ENCODE data around the gene ZNF609. TPM values are rescaled to one million over a fixed set of nuclear protein-coding genes. Genes with fewer than 3 reads are reported as not detected.
"Not testable (repeated sequence)": the region's sequence is repeated elsewhere in the genome, so short reads cannot be mapped to it uniquely, and the experiment has no call there.

ZNF609 gene
- total RNA-seq, 1 donor from 2014 or later = 63.9 TPM

GRCh38 chr15:64597477-64597822 lies 137.1 kb downstream of the ZNF609 start:
- H3K27me3 Mint-ChIP-seq = no peaks in the 10 kb centered on the region
- peak overlapping the region; percentile 90 for H3K27ac Mint-ChIP-seq
- peaks cover 5% of the 10 kb centered on the region for H3K36me3 Mint-ChIP-seq (ENCODE audit: low read depth)
- no peak for DNase-seq
- peaks cover 55% of the 10 kb centered on the region for H3K4me1 Mint-ChIP-seq
- H3K4me3 Mint-ChIP-seq = peak overlapping the region; percentile 85
- intact Hi-C loops (cut with micrococcal nuclease) = loop anchor here (2.0 kb wide), 1 partner anchor 25 kb away; no protein-coding TSS in a partner anchor
- H3K9me3 Mint-ChIP-seq = no peaks in the 10 kb centered on the region

GRCh38 chr15:64599226-64599625 lies 138.8 kb downstream of the ZNF609 start:
- H3K27me3 Mint-ChIP-seq = no peaks in the 10 kb centered on the region
- peaks cover 8% of the 10 kb centered on the region for H3K36me3 Mint-ChIP-seq (ENCODE audit: low read depth)
- intact Hi-C loops (cut with micrococcal nuclease) = no loop called here
- no peak overlapping the region for H3K4me3 Mint-ChIP-seq
- no peaks in the 10 kb centered on the region for H3K9me3 Mint-ChIP-seq
- DNase-seq = no peak
- peaks cover 52% of the 10 kb centered on the region for H3K4me1 Mint-ChIP-seq
- H3K27ac Mint-ChIP-seq = no peak overlapping the region

GRCh38 chr15:64599716-64600115 lies 139.3 kb downstream of the ZNF609 start:
- H3K27me3 Mint-ChIP-seq = no peaks in the 10 kb centered on the region
- intact Hi-C loops (cut with micrococcal nuclease) = loop anchor here (5.0 kb wide), 1 partner anchor 32 kb away; no protein-coding TSS in a partner anchor

GRCh38 chr15:64600794-64601193 lies 140.4 kb downstream of the ZNF609 start:
- DNase-seq = no peak
- Mint-ChIP-seq H3K27ac (no peak overlapping the region), H3K27me3 (no peaks in the 10 kb centered on the region), H3K9me3 (no peaks in the 10 kb centered on the region), H3K4me1 (peaks cover 53% of the 10 kb centered on the region), H3K4me3 (no peak overlapping the region), H3K36me3 (ENCODE audit: low read depth) (peaks cover 9% of the 10 kb centered on the region)
- intact Hi-C loops (cut with micrococcal nuclease) = loop anchor here (5.0 kb wide), 1 partner anchor 33 kb away; no protein-coding TSS in a partner anchor

More at GRCh38 chr15:64599716-64600115, 139.3 kb downstream of the ZNF609 start:
- no peak overlapping the region for H3K4me3 Mint-ChIP-seq
- H3K36me3 Mint-ChIP-seq (ENCODE audit: low read depth) = peaks cover 9% of the 10 kb centered on the region
- DNase-seq = no peak
- peaks cover 53% of the 10 kb centered on the region for H3K4me1 Mint-ChIP-seq
- no peak overlapping the region for H3K27ac Mint-ChIP-seq
- H3K9me3 Mint-ChIP-seq = no peaks in the 10 kb centered on the region

- no peak for DNase-seq
- intact Hi-C loops (cut with micrococcal nuclease) = loop anchor here (5.0 kb wide), 1 partner anchor 37 kb away; no protein-coding TSS in a partner anchor
- Mint-ChIP-seq H3K9me3 (no peaks in the 10 kb centered on the region), H3K36me3 (ENCODE audit: low read depth) (peaks cover 9% of the 10 kb centered on the region), H3K27ac (no peak overlapping the region), H3K4me1 (peaks cover 33% of the 10 kb centered on the region), H3K4me3 (no peak overlapping the region), H3K27me3 (no peaks in the 10 kb centered on the region)
Measured at GRCh38 chr15:64604319-64604718, 143.9 kb downstream of the ZNF609 start.

- peaks cover 21% of the 10 kb centered on the region for H3K4me1 Mint-ChIP-seq
- H3K27ac Mint-ChIP-seq; DNase-seq; H3K36me3 Mint-ChIP-seq (ENCODE audit: low read depth); H3K4me3 Mint-ChIP-seq; H3K9me3 Mint-ChIP-seq; H3K27me3 Mint-ChIP-seq; intact Hi-C loops (cut with micrococcal nuclease): not testable (repeated sequence)
Measured at GRCh38 chr15:64607416-64607815, 147.0 kb downstream of the ZNF609 start.

- Mint-ChIP-seq H3K4me1 (peaks cover 17% of the 10 kb centered on the region), H3K9me3 (no peaks in the 10 kb centered on the region), H3K27ac (no peak overlapping the region), H3K27me3 (no peaks in the 10 kb centered on the region), H3K4me3 (no peak overlapping the region), H3K36me3 (ENCODE audit: low read depth) (peaks cover 5% of the 10 kb centered on the region)
- intact Hi-C loops (cut with micrococcal nuclease) = no loop called here
- no peak for DNase-seq
Measured at GRCh38 chr15:64610257-64610919, 150.0 kb downstream of the ZNF609 start.

- H3K4me1 Mint-ChIP-seq = peaks cover 25% of the 10 kb centered on the region
- H3K27me3 Mint-ChIP-seq = no peaks in the 10 kb centered on the region
- intact Hi-C loops (cut with micrococcal nuclease) = no loop called here
- H3K4me3 Mint-ChIP-seq = no peak overlapping the region
- H3K36me3 Mint-ChIP-seq (ENCODE audit: low read depth) = peaks cover 8% of the 10 kb centered on the region
- H3K27ac Mint-ChIP-seq = peak overlapping the region; percentile 36
- H3K9me3 Mint-ChIP-seq = no peaks in the 10 kb centered on the region
- DNase-seq = no peak
Measured at GRCh38 chr15:64611085-64611725, 150.8 kb downstream of the ZNF609 start.

- Mint-ChIP-seq H3K4me3 (no peak overlapping the region), H3K4me1 (peaks cover 37% of the 10 kb centered on the region), H3K9me3 (no peaks in the 10 kb centered on the region), H3K36me3 (ENCODE audit: low read depth) (peaks cover 11% of the 10 kb centered on the region), H3K27me3 (no peaks in the 10 kb centered on the region), H3K27ac (no peak overlapping the region)
- intact Hi-C loops (cut with micrococcal nuclease) = no loop called here
- no peak for DNase-seq
Measured at GRCh38 chr15:64614519-64614918, 154.1 kb downstream of the ZNF609 start.

- no peaks in the 10 kb centered on the region for H3K9me3 Mint-ChIP-seq
- H3K4me3 Mint-ChIP-seq = no peak overlapping the region
- DNase-seq = no peak
- intact Hi-C loops (cut with micrococcal nuclease) = no loop called here
- H3K4me1 Mint-ChIP-seq = peaks cover 60% of the 10 kb centered on the region
- no peaks in the 10 kb centered on the region for H3K27me3 Mint-ChIP-seq
- H3K36me3 Mint-ChIP-seq (ENCODE audit: low read depth) = peaks cover 12% of the 10 kb centered on the region
- no peak overlapping the region for H3K27ac Mint-ChIP-seq
Measured at GRCh38 chr15:64617727-64618126, 157.3 kb downstream of the ZNF609 start.

- intact Hi-C loops (cut with micrococcal nuclease) = no loop called here
- Mint-ChIP-seq H3K4me3 (no peak overlapping the region), H3K9me3 (no peaks in the 10 kb centered on the region), H3K27ac (no peak overlapping the region), H3K4me1 (peaks cover 64% of the 10 kb centered on the region), H3K36me3 (ENCODE audit: low read depth) (peaks cover 13% of the 10 kb centered on the region), H3K27me3 (no peaks in the 10 kb centered on the region)
- DNase-seq = no peak
Measured at GRCh38 chr15:64618138-64618537, 157.8 kb downstream of the ZNF609 start.

GRCh38 chr15:64618540-64618939 lies 158.2 kb downstream of the ZNF609 start:
- H3K27ac Mint-ChIP-seq = no peak overlapping the region
- H3K36me3 Mint-ChIP-seq (ENCODE audit: low read depth) = peaks cover 15% of the 10 kb centered on the region
- intact Hi-C loops (cut with micrococcal nuclease) = no loop called here
- no peak for DNase-seq
- no peaks in the 10 kb centered on the region for H3K9me3 Mint-ChIP-seq
- peaks cover 68% of the 10 kb centered on the region for H3K4me1 Mint-ChIP-seq
- no peaks in the 10 kb centered on the region for H3K27me3 Mint-ChIP-seq
- H3K4me3 Mint-ChIP-seq = no peak overlapping the region

GRCh38 chr15:64619880-64620839 lies 159.8 kb downstream of the ZNF609 start:
- Mint-ChIP-seq H3K27ac (peak overlapping the region; percentile 73), H3K9me3 (no peaks in the 10 kb centered on the region), H3K36me3 (ENCODE audit: low read depth) (peaks cover 19% of the 10 kb centered on the region), H3K4me3 (peak overlapping the region; percentile 6), H3K27me3 (no peaks in the 10 kb centered on the region), H3K4me1 (peaks cover 79% of the 10 kb centered on the region)
- DNase-seq = no peak
- intact Hi-C loops (cut with micrococcal nuclease) = loop anchor here (5.0 to 10.0 kb wide), 4 partner anchors 38 to 375 kb away; no protein-coding TSS in a partner anchor

All from activated CD4-positive, alpha-beta T cell treated with anti-CD3 and anti-CD28 coated beads, Interleukin-2, amount 10 ng/mL, durations not matched to agents 24 days and 14 days (primary cell).